Urinary bladder (tissue), 4 donors: ENCODE results near the gene HNRNPH2. TPM values are rescaled to one million over a fixed set of nuclear protein-coding genes. Genes with fewer than 3 reads are reported as not detected.

Experiments
- DNase-seq: peaks from one replicate; pipeline ENCODE4 v3.0.0-alpha.2; 2015; ENCODE audit errors: extremely low spot score
- H3K27ac ChIP-seq: one replicate; pipeline ENCODE4 v1.5.1; 2013; ENCODE audit warnings: low read depth, mild to moderate bottlenecking, moderate library complexity
- H3K36me3 ChIP-seq: one replicate; pipeline ENCODE4 v1.6.1; 2013; ENCODE audit warnings: mild to moderate bottlenecking, moderate library complexity; ENCODE audit not compliant: insufficient read depth
- H3K4me1 ChIP-seq: one replicate; pipeline ENCODE4 v1.6.1; 2013; ENCODE audit warnings: mild to moderate bottlenecking, moderate library complexity; ENCODE audit not compliant: insufficient read depth
- H3K4me3 ChIP-seq: one replicate; pipeline ENCODE4 v1.5.1; 2013; ENCODE audit warnings: low read depth, low read length
- WGBS: extraction: QIAGEN DNeasy Blood & Tissue Kit; methylation state at CpG from one replicate; pipeline ENCODE4 v1.1.7; 2013; 5-methylcytosine and 5-hydroxymethylcytosine counted together
- polyA plus RNA-seq: library from polyadenylated mRNA; stranded (reverse); fragments of 200-250 nt; gene quantifications from one replicate; pipeline ENCODE4 v1.2.3, GENCODE V29; 2013
- total RNA-seq: library from RNA; depleted of rRNA; stranded (reverse); fragments of >200 nt; gene quantifications from one replicate; pipeline ENCODE4 v1.2.3, GENCODE V29; 2014
- donor health status: healthy with polysubstance abuse.
- donor health status: healthy.

Gene HNRNPH2
- 60.4 TPM for total RNA-seq
- 86.2 TPM for polyA plus RNA-seq

GRCh38 chrX:101407748-101408531 is at the start of gene HNRNPH2, which contains the start of gene GLA:
Gene HNRNPH2, plus strand, starts transcription at chrX:101408222. Its CDS starts 3,767 bp downstream, at chrX:101411989.
Gene GLA, minus strand, starts transcription at chrX:101407925. Its CDS starts 22 bp downstream, at chrX:101407903.
- H3K4me1 ChIP-seq: no peaks in the 10 kb centered on the region

GRCh38 chrX:101359966-101360365 is 48.1 kb upstream of the HNRNPH2 start:
- Histone ChIP-seq H3K4me1 (no peaks in the 10 kb centered on the region), H3K36me3 (no peaks in the 10 kb centered on the region), H3K4me3 (no peak overlapping the region), H3K27ac (no peak overlapping the region)
- 50% methylated on average over 1 of the region's 1 CpG for WGBS
- no peak for DNase-seq

More at GRCh38 chrX:101407748-101408531, at the start of gene HNRNPH2, which contains the start of gene GLA:
- peak within 1 kb of the TSS; percentile 96 for H3K27ac ChIP-seq
- peak within 1 kb of the TSS; percentile 63 for H3K4me3 ChIP-seq
- H3K36me3 ChIP-seq: no peaks in the 10 kb centered on the region
- under 1% methylated on average over 47 of the region's 47 CpGs for WGBS
- DNase-seq: peak; percentile 95

- no peak overlapping the region for H3K4me3 ChIP-seq
- WGBS: 75% methylated on average over 7 of the region's 7 CpGs
- no peak for DNase-seq
- no peaks in the 10 kb centered on the region for H3K4me1 ChIP-seq
- no peaks in the 10 kb centered on the region for H3K36me3 ChIP-seq
- no peak overlapping the region for H3K27ac ChIP-seq
These were observed 47.6 kb upstream of the HNRNPH2 start for GRCh38 chrX:101360390-101360789.

- H3K36me3 ChIP-seq: no peaks in the 10 kb centered on the region
- H3K4me3 ChIP-seq: no peak overlapping the region
- no peak overlapping the region for H3K27ac ChIP-seq
- no peak for DNase-seq
- WGBS: 68% methylated on average over 3 of the region's 3 CpGs
- H3K4me1 ChIP-seq: no peaks in the 10 kb centered on the region
These were observed 45.9 kb upstream of the HNRNPH2 start for GRCh38 chrX:101362116-101362515.

- H3K4me3 ChIP-seq: no peak overlapping the region
- DNase-seq: no peak
- no peaks in the 10 kb centered on the region for H3K36me3 ChIP-seq
- no peak overlapping the region for H3K27ac ChIP-seq
- H3K4me1 ChIP-seq: no peaks in the 10 kb centered on the region
These were observed 45.3 kb upstream of the HNRNPH2 start for GRCh38 chrX:101362757-101363156.

GRCh38 chrX:101365301-101365795 is 42.7 kb upstream of the HNRNPH2 start:
- Histone ChIP-seq H3K36me3 (no peaks in the 10 kb centered on the region), H3K27ac (no peak overlapping the region), H3K4me3 (no peak overlapping the region), H3K4me1 (no peaks in the 10 kb centered on the region)
- 93% methylated on average over 1 of the region's 1 CpG for WGBS
- no peak for DNase-seq

GRCh38 chrX:101368800-101369199 is 39.2 kb upstream of the HNRNPH2 start:
- DNase-seq: no peak
- no peak overlapping the region for H3K4me3 ChIP-seq
- H3K4me1 ChIP-seq: no peaks in the 10 kb centered on the region
- H3K27ac ChIP-seq: no peak overlapping the region
- no peaks in the 10 kb centered on the region for H3K36me3 ChIP-seq

- Histone ChIP-seq H3K27ac (no peak overlapping the region), H3K36me3 (no peaks in the 10 kb centered on the region), H3K4me1 (no peaks in the 10 kb centered on the region), H3K4me3 (no peak overlapping the region)
- DNase-seq: no peak
- 77% methylated on average over 6 of the region's 6 CpGs for WGBS
These were observed 38.3 kb upstream of the HNRNPH2 start for GRCh38 chrX:101369687-101370086.

- Histone ChIP-seq H3K4me1 (no peaks in the 10 kb centered on the region), H3K4me3 (no peak overlapping the region), H3K36me3 (no peaks in the 10 kb centered on the region), H3K27ac (no peak overlapping the region)
- 27% methylated on average over 3 of the region's 3 CpGs for WGBS
- DNase-seq: no peak
These were observed 37.0 kb upstream of the HNRNPH2 start for GRCh38 chrX:101370888-101371504.

GRCh38 chrX:101377547-101377946 is 30.5 kb upstream of the HNRNPH2 start:
- WGBS: 72% methylated on average over 1 of the region's 1 CpG
- Histone ChIP-seq H3K36me3 (no peaks in the 10 kb centered on the region), H3K27ac (no peak overlapping the region)

GRCh38 chrX:101383679-101384205 is 24.3 kb upstream of the HNRNPH2 start:
- Histone ChIP-seq H3K36me3 (no peaks in the 10 kb centered on the region), H3K27ac (no peak overlapping the region), H3K4me1 (no peaks in the 10 kb centered on the region), H3K4me3 (no peak overlapping the region)
- 66% methylated on average over 4 of the region's 4 CpGs for WGBS
- DNase-seq: no peak

More at GRCh38 chrX:101377547-101377946, 30.5 kb upstream of the HNRNPH2 start:
- DNase-seq: no peak
- H3K4me3 ChIP-seq: no peak overlapping the region
- no peaks in the 10 kb centered on the region for H3K4me1 ChIP-seq

GRCh38 chrX:101385026-101385684 is 22.9 kb upstream of the HNRNPH2 start:
- no peak for DNase-seq
- no peak overlapping the region for H3K4me3 ChIP-seq
- H3K27ac ChIP-seq: no peak overlapping the region
- H3K36me3 ChIP-seq: no peaks in the 10 kb centered on the region
- H3K4me1 ChIP-seq: no peaks in the 10 kb centered on the region
- WGBS: 82% methylated on average over 7 of the region's 7 CpGs

GRCh38 chrX:101385795-101386541 is 22.1 kb upstream of the HNRNPH2 start, which contains the start of gene BTK:
Gene BTK, minus strand, starts transcription at chrX:101386191. Its CDS starts 10,907 bp downstream, at chrX:101375284.
- no peak within 1 kb of the TSS for H3K27ac ChIP-seq
- H3K4me3 ChIP-seq: no peak within 1 kb of the TSS
- no peak for DNase-seq
- 69% methylated on average over 9 of the region's 9 CpGs for WGBS
- no peaks in the 10 kb centered on the region for H3K36me3 ChIP-seq
- H3K4me1 ChIP-seq: no peaks in the 10 kb centered on the region
